ENCODE results near the gene MGRN1.

The MGRN1 gene

DNA sequence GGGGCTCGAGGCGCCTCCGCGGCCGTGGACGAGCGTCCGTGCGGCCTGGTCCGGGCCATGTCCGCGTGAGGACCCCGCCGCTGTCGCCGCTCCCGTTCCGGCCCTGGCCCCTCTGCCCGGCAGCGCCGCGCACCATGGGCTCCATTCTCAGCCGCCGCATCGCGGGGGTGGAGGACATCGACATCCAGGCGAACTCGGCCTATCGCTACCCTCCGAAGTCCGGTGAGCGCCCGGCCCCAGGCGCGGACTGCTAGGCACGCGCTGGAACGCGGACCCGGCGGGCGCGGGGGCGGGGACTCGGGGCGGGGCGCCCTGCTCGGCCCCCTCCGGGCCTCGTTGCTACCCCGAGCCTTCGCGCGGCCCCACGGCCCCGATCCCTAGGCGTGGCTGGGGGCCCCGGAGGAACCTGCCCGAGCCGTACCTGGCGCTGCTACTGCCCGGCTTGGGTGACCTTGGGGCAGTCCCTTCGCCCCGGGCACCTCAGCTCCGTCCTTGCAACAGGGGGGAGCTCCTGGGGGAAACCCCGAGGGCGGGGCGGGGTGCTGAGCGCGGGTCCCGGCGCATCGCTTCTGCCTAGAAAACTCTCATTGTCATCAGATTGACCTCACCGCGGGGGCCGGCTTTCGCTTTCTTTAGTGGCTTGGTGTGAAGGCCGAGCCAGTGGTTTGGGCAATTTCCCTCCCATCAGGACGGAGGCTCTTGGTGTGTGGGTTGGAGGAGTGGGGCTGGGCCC is 367 bp downstream of the MGRN1 start:
- no peak for DNase-seq (ENCODE audit: low read depth, low spot score)

DNA sequence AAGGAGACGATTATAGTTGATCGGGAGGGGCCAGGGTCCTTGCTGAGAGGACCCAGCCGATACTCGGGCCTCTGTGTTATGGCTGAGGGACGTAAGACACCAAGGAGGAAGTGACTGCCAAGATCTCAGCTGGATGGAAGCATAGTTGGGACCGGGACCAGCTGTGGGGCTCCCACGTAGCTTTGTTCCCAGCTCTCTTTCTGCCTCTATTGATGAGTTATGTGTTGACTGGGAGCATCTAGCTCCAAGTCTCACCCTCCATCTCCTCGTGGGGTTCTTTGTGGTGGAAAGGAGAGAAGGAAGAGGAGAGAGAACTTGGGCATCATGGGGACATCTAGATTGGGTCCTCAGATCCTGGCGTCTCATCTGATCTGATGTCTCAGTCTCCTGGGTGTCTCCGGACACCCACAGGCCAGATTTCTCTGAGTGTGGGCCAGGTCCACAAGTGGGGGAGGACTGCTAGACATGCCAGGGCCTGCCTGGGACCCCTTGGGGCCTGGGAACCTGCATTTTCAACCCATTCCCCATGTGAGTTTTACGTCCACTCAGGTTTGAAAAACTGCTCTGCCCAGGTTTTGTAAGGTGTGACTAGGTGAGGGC is 1.0 kb downstream of the MGRN1 start:
- DNase-seq (ENCODE audit: low read depth, low spot score) = no peak

DNA sequence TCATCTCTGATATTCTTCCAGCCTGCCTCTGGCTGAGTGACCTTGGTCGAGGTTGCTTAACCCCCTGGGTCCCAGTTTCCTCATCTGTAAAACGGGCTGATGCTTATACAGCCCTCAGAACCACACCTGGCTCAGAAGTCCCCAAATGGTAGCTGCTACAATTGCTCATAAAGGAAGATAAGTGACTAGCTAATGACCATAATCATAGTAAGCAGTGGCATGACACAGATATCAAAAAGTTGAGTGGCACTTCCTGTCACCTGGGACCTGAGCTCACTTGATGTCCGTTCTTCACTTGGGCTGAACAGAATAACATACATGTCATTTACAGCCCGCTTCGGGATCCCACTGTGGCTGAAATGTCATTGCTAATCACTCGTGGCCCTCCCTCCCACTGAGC is 1.8 kb downstream of the MGRN1 start:
- DNase-seq (ENCODE audit: low read depth, low spot score) = no peak

DNA sequence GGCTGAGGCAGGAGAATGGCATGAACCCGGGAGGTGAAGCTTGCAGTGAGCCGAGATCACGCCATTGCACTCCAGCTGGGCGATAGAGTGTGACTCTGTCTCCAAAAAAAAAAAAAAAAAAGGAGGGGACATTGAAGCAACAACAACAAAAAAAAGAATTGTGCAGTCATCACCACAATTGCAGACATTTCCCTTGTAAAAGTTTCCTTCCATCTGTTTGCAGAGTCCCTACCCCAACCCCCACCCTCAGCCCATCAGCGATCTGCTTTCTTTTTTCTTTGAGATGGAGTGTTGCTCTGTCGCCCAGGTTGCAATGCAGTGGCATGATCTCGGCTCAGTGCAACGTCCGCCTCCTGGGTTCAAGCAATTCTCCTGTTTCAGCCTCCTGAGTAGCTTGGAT is 3.7 kb downstream of the MGRN1 start:
- DNase-seq (ENCODE audit: low read depth, low spot score) = no peak

DNA sequence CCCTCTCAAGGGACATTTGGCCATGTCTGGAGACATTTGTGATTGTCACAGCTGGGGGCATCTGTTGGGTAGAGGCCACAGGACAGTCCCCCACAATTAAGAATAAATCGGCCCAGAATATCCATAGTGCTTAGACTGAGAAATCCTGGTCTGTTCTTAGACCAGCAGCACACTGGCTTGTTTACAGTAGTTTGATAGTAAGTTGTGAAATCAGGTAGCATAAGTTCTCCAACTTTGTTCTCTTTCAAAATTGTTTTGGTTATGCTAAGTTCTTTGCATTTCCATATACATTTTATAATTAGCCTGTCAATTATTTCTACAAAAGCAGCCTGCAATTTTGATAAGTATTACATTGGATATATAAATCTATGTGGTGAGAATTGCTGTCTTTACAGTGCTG is 6.8 kb downstream of the MGRN1 start:
- no peak for DNase-seq (ENCODE audit: low read depth, low spot score)

DNA sequence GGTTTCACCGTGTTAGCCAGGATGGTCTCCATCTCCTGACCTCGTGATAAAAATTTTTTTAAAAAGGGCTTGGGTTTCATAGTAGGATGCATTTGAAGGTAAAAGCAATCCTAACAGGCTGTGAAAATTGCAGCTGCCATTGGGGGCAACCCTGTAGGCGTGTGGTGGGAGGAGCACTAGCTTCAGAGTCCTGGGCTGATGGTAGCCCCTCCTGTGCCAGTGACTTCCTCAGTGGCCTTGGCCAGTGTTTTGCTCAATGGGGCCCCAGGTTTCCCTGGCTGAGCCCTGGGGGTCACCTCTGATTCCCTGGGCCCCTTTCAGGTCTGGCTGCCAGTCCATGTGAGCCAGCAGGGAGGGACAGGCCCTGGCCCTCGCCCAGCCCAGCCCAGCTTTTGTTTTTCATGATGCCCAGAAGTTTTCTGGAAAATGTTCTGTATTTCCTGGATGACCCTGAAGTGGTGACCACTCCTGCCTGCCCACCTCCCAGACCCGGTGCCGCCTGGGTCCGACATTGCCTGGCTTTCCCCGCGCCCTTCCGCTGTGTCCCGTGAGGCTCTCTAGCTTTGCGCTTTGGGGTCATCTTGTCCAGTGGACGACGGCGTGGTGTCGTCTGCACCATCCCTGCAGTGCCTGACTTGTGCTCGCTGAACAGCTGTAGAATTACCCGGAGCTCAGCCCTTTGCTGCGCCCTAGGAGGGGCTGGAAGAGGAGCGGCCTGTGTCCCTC is 9.4 kb downstream of the MGRN1 start:
- DNase-seq (ENCODE audit: low read depth, low spot score) = no peak

DNA sequence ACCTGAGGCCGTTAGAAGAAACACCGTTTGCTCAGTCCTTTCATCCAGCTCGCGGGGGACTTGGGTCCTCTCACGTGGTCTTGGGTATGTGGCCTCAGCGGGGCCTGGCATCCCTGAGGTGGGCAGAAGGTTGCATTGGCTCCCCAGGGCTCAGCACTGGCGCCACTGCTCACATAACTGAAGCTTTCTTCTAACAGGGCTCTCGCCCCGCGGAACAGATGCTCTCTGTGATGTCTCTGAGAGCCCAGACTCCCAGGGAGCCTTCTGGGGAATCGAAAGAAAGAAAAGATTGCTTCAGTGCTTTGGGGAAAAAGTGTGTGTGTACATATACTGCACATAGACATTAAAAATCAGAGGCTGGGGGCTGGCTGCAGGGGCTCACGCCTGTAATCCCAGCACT is 10.1 kb downstream of the MGRN1 start:
- DNase-seq (ENCODE audit: low read depth, low spot score) = no peak

DNA sequence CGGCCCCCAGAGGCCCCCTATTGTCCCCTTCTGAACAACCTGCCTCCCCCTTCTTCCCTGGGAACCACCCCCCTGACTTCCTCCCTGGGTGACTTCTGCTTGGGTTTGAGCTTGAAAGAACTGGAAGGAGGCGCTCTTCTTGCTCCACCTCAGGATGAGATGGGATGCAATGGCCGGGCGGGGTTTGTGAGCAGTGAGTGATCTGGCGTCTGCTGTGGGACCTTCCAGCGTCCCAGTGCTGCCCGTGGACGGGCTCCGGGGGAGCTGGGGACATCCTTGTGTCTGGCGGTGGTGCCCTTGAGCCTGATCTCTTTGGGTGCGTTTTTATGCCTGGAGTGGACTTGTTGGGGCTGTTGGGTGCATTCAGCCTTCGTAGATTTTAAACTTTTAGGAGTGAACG is 11.6 kb downstream of the MGRN1 start:
- no peak for DNase-seq (ENCODE audit: low read depth, low spot score)

DNA sequence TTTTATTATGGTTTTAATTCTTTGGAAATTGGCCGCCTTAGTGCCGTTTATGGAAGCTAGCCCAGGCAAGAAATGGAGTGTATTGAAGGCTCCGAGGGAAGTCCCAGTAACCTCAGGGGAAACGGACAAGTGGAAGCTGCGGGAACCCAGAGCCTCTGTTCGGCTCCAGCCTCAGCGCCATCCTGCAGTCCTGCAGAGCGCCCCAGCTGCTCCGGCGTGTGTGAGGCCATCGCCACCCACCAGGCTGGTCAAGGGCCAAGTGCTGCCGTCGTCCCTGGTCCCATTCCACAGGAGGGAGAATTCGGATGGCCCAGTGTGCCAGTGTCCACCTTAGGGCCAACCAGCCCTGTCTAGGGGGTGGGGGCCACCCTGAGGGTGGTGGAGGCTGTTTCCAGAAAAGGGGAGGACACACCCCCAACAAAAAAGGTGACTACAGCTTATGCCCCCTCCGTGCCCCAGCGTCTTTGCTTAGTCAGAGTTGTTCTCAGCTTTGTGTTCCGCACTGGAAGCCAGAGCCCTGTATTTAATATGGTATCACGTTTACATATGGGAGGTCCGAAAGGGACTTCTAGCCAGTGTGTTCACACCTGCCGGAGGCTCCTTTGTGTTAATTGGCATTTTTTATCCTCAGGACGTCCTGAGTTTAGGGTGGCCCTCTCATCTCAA is 13.0 kb downstream of the MGRN1 start:
- no peak for DNase-seq (ENCODE audit: low read depth, low spot score)

DNA sequence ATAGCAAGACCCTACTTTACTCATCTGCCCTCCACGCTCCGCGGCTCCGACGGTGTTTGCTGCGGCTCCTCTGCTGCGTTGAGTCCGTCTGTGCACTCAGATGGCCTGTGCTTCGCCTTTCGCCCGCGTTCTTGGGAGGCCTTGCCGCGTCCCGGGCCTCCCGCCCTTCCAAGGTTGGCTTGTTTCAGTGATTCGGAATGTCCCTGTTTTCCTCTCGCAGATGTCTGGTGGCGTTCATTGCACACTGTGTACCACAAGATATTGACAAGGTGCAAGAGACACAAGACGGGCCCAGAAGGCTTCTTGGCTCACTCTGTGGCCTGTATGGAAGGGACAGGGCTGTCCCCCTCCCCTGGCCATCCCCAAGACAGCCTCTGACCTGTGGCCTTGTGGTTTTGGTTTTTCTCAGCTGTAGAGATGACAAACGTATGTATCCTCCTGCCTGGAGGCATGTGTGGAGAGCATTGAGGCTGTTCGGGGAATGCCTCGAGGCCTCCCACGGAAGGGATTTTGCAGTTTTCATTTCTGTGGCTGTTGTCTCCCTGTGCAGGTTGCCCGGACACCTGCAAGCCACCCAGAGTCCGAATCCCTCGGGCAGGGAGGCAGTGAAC is 15.4 kb downstream of the MGRN1 start:
- DNase-seq (ENCODE audit: low read depth, low spot score) = no peak

DNA sequence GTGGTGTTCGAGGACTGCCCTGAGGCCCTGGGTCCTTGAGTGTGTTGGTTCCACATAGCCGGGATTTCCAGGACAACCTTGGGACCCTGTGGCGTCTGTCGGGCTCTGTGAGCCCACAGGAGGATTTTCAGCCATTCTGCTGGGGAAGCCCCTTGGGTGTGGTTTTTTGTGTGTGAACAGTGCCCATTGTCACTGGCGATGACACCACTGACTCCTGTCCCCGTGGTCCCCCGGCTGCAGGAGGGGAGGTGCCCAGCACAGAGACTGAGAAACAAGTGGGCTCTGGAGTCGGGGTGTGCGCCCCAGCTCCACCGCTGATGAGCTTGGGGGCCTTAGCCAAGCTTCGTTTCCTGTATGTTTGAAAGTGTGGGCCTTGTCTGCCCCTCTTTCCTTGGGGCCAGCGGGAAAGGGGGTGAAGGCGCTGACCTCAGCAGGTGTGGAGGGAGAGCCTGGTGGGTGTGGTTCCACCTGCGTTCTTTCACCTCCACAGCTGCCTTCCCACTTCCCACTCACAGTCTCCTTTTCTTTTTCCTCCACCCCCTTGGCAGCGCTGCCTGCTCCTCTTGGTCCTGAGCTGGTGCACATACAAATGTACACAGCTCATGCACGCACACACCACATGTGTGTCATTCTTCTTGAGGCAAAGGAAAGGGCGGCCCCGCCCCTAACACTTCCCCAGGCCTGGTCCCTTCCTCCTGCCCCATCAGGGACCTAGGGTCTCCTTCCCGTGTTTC is 16.1 kb downstream of the MGRN1 start:
- DNase-seq (ENCODE audit: low read depth, low spot score) = no peak

DNA sequence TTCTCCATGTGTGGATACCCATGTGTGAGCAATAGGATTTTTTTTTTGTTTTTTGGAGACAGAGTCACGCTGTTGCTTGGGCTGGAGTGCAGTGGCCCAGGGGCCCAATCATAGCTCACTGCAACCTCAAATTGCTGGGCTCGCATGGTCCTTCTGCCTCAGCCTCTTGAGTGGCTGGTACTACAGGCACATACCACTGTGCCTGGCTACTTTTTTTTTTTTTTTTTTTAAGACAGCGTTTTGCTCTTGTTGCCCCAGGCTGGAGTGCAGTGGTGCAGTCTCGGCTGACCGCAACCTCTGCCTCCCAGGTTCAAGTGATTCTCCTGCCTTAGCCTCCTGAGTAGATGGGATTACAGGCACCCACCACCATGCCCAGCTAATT is 16.7 kb downstream of the MGRN1 start:
- no peak for DNase-seq (ENCODE audit: low read depth, low spot score)

DNA sequence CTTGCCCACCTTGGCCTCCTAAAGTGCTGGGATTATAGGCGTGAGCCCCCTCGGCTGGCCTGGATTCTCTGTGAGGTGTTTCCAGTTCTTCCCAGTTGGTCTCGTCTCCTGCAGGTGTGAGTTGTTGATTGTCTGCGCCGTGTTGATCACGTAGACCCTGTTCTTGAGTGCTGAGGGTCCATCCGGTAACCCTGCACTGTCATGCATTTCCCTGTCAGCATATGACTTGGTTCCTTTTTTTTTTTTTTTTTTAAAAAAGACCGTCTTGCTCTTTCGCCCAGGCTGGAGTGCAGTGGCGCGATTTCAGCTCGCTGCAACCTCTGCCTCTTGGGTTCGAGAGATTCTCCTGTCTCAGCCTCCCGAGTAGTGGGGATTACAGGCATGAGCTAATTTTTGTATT is 17.3 kb downstream of the MGRN1 start:
- no peak for DNase-seq (ENCODE audit: low read depth, low spot score)

DNA sequence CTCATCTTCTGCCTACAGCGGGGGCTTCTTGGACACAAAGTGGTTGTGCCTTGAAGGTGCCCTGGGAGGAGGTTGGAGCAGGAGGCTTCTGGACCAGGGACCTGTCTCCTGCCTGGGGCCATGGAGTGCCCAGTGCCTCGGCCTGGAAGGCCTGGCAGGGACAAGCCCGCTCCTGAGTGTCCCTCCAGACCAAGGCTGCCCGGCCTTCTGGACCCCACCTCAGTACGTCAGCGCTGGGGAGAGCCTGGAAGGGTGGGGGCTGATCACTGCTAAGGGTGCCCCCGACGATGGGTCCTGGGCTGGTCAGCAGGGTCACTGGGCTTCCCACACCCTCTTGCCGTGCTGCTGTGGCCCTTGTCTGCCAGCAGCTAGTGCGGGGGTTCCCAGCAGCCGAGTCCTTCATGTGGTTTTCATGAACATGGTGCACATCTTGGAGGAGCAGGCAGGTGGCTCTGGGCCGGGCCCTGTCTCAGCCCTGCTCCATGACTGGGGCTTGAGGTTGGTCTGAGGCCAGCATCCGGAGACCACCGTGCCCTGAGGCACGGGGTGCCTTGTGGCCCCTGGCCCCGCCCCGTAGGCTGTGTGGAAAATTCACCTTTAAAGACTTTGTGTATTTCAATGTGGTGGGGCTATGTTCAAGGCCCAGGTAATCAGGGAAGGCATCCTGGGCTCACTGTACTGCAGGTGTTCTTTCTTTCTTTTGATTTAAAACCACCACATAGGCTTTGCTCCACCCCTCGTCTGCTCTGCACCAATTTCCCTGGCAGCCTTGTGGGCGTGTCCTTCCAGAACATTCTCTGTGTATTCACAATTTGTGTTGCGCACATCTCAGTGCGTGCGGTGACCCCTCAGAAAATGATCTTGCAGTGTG is 22.4 kb downstream of the MGRN1 start:
- no peak for DNase-seq (ENCODE audit: low read depth, low spot score)

DNA sequence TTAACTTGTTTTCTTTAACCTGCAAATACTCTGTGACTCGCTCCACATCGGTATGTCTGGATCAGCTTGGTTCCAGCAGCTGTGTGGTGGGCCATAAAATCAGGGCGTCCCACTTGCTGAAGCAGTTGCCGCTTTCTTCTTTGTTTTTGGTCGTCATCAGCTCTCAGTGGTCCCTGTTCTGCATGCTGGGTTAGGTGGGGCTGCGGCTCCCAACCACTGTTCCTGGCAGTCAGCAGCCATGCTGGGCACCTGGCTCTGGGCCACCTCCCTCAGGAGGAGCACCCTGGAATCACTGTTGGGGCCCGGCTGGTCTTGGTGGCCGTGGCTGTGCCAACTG is 23.0 kb downstream of the MGRN1 start:
- no peak for DNase-seq (ENCODE audit: low read depth, low spot score)

DNA sequence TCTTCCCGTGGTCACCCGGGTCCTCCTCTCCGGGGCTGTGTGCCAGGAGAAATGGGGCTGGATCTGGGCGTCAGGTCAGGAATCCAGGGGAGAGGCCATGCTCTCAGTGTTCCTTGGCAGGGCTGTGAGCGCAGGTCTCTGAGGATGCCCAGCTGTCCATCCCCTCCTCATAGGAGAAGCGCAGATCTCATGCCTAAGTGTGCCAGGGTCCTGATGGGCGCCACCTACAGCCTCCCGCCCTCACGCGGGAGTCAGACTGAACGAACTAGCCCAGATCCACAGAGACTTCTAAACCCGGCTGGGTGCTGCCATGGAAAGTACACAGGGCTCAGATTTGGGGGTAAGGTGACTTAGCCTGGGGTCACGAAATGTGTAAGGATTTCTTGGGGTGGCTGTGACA is 24.3 kb downstream of the MGRN1 start:
- DNase-seq (ENCODE audit: low read depth, low spot score) = no peak

DNA sequence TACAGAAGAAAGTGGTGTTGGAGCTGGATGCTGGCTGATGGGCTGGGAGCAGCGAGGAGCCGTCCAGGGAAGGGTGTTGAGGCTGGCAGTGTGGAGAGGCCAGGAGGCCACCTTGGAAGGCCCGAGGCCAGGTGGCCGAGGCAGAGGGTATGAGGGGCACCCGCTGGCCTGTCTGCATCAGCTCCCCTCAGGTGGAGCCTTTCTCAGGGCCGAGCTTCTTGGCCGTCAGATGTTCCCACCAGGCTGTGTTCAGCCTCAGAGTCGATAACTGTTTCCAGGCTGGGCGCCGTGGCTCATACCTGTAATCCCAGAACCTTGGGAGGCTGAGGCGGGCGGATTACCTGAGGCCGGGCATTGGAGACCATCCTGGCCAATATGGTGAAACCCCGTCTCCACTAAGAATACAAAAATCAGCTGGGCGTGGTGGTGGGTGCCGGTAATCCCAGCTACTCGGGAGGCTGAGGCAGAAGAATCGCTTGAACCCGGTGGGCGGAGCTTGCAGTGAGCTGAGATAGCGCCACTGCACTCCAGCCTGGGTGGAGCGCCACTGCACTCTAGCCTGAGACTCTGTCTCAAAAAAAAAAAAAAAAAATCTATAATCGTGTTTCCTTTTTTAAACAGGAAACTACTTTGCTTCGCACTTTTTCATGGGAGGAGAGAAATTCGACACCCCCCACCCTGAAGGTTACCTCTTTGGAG is 25.3 kb downstream of the MGRN1 start:
- no peak for DNase-seq (ENCODE audit: low read depth, low spot score)

DNA sequence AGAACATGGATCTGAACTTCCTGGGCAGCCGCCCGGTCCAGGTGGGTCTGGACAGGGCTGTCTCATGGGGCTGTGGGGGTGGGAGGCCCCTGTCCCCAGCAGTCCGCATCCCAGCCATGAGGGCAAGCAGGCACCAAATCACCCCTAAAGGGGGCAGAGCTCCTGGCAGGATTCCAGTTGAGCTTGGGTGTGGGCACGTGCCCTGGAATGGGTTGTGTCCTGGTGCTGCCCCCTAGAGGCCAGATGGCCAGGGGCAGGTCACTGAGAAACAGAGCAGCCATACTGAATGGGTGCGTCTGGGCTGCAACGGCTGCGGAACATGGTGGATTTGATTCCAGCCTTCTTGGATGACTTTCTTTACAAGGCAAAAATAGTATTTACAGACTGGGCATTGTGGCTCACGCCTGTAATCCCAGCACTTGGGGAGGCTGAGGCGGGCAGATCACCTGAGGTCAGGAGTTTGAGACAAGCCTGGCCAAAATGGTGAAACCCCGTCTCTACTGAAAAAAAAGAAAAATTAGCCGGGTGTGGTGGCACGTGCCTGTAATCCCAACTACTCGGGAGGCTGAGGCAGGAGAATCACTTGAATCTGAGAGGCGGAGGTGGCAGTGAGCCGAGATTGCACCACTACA is 25.9 kb downstream of the MGRN1 start:
- DNase-seq (ENCODE audit: low read depth, low spot score) = peak; percentile 43

DNA sequence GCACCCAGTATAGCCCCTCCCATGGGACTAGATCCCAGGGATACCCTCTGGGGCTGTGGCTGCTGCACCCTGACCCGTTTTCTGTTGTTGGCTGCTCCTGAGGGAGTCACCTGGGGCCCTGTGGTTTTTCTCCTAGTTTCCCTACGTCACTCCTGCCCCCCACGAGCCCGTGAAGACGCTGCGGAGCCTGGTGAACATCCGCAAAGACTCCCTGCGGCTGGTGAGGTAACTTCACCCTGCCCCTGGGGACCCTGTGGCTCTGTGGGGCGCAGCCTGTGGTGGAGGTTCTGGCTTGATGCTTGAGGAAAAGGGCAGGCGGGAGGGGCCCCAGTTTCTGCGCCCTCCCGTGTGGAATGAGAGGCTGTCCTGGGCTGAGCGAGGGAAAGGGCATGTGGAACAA is 27.2 kb downstream of the MGRN1 start:
- DNase-seq (ENCODE audit: low read depth, low spot score) = no peak

DNA sequence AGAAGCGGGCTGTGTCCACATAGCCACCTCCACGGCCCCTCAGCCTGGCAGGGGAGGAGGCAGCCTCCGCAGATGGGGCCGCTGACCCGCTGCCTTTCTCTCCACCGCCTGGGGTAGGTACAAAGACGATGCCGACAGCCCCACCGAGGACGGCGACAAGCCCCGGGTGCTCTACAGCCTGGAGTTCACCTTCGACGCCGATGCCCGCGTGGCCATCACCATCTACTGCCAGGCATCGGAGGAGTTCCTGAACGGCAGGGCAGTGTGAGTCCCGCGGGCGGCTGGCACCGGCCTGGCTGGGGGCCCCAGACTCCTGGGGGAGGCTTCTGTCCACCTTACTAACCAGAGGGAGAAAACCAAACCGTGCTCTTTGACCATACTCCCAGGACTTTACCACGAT is 27.9 kb downstream of the MGRN1 start:
- DNase-seq (ENCODE audit: low read depth, low spot score) = no peak
